GM23338 (cell line): Measurements from ENCODE around the gene PLEKHA7. TPM values are rescaled to one million over a fixed set of nuclear protein-coding genes. Genes with fewer than 3 reads are reported as not detected.

Source experiments
- ATAC-seq: fragments of 200-7000 bp; cut with Tn5 transposase; 3 replicates; pipeline ENCODE4 v1.9.1; 2020
- DNase-seq: peaks from one replicate; pipeline ENCODE4 v3.0.0-alpha.2; 2015; ENCODE audit warnings: low spot score
- H2AFZ ChIP-seq: fragments of 200-600 bp; sonication (generic); 2 replicates; pipeline ENCODE4 v1.8.0; 2016; ENCODE audit warnings: antibody characterized with exemption, mild to moderate bottlenecking, moderate library complexity
- H3F3A ChIP-seq: fragments of 200-600 bp; sonication (generic); replicated peaks from 2 replicates; pipeline ENCODE4 v1.8.0; 2017; ENCODE audit warnings: antibody characterized with exemption, mixed run types, low read depth
- H3K27ac ChIP-seq: fragments of 200-600 bp; sonication (generic); 2 replicates; pipeline ENCODE4 v1.6.1; 2016; ENCODE audit warnings: low read depth
- H3K27me3 ChIP-seq: fragments of 200-600 bp; sonication (generic); 2 replicates; pipeline ENCODE4 v1.8.0; 2016; ENCODE audit warnings: mild to moderate bottlenecking, mixed run types, moderate library complexity; ENCODE audit not compliant: insufficient read depth
- H3K36me3 ChIP-seq: fragments of 200-600 bp; sonication (generic); 2 replicates; pipeline ENCODE4 v1.8.0; 2016; ENCODE audit warnings: mild to moderate bottlenecking; ENCODE audit not compliant: insufficient read depth
- H3K4me1 ChIP-seq: fragments of 200-600 bp; sonication (generic); 2 replicates; pipeline ENCODE4 v1.8.0; 2016; ENCODE audit warnings: mild to moderate bottlenecking, moderate library complexity; ENCODE audit not compliant: insufficient read depth
- H3K4me2 ChIP-seq: fragments of 200-600 bp; sonication (generic); 2 replicates; pipeline ENCODE4 v1.7.1; 2017; ENCODE audit warnings: mixed run types
- H3K4me3 ChIP-seq: fragments of 200-600 bp; sonication (generic); 2 replicates; pipeline ENCODE4 v1.6.1; 2016; ENCODE audit warnings: mixed run types
- H3K79me2 ChIP-seq: fragments of 200-600 bp; sonication (generic); replicated peaks from 2 replicates; pipeline ENCODE4 v1.8.0; 2017; ENCODE audit warnings: mild to moderate bottlenecking; ENCODE audit not compliant: insufficient read depth
- H3K9me2 ChIP-seq: fragments of 200-600 bp; sonication (generic); 2 replicates; pipeline ENCODE4 v1.8.0; 2017; ENCODE audit not compliant: insufficient read depth
- H4K20me1 ChIP-seq: fragments of 200-600 bp; sonication (generic); replicated peaks from 2 replicates; pipeline ENCODE4 v1.8.0; 2017; ENCODE audit warnings: mild to moderate bottlenecking; ENCODE audit not compliant: insufficient read depth
- H3K27ac Mint-ChIP-seq: 2 replicates; pipeline ENCODE4 v1.8.0; 2020; ENCODE audit warnings: inconsistent platforms, mild to moderate bottlenecking, moderate library complexity, mixed read lengths
- H3K27me3 Mint-ChIP-seq: 3 replicates; pipeline ENCODE4 v1.8.0; 2022; ENCODE audit warnings: low read depth, mild to moderate bottlenecking, moderate library complexity, mixed read lengths, inconsistent platforms; ENCODE audit not compliant: insufficient read depth, poor library complexity
- H3K36me3 Mint-ChIP-seq: 3 replicates; pipeline ENCODE4 v1.8.0; 2021; ENCODE audit warnings: low read depth, mild to moderate bottlenecking, inconsistent platforms, moderate library complexity, mixed read lengths
- H3K4me1 Mint-ChIP-seq: 3 replicates; pipeline ENCODE4 v1.8.0; 2020; ENCODE audit warnings: mild to moderate bottlenecking, inconsistent platforms, mixed read lengths
- H3K4me3 Mint-ChIP-seq: 3 replicates; pipeline ENCODE4 v1.8.0; 2021; ENCODE audit warnings: moderate library complexity, mild to moderate bottlenecking, inconsistent platforms, mixed read lengths
- H3K9me3 Mint-ChIP-seq: 3 replicates; pipeline ENCODE4 v1.8.0; 2020; ENCODE audit warnings: moderate library complexity, mild to moderate bottlenecking, inconsistent platforms, mixed read lengths
- CREB1 ChIP-seq: fragments of 250-450 bp; sonication (Bioruptor Pico); IDR thresholded peaks from 2 replicates; pipeline ENCODE4 v1.5.0; 2020; ENCODE audit warnings: low read depth, mild to moderate bottlenecking, moderate library complexity
- CTCF ChIP-seq, 2 experiments: fragments of 200-600 bp in 1 of 2; sonication (generic) in 1 of 2; conservative IDR thresholded peaks; 2 replicates each; pipeline versions ENCODE4 v1.5.1 to v1.6.1; 2016 to 2017; ENCODE audit warnings: antibody characterized with exemption in 2 of 2, low read depth in 2 of 2, mild to moderate bottlenecking in 2 of 2, moderate library complexity in 1 of 2
- EZH2 ChIP-seq: fragments of 200-600 bp; sonication (generic); IDR thresholded peaks from one replicate; pipeline ENCODE4 v1.8.0; 2017; ENCODE audit warnings: antibody characterized with exemption, mild to moderate bottlenecking, low read depth; ENCODE audit not compliant: unreplicated experiment
- EZH2phosphoT487 ChIP-seq: fragments of 200-600 bp; sonication (generic); IDR thresholded peaks from one replicate; pipeline ENCODE4 v1.8.1; 2018; ENCODE audit warnings: antibody characterized with exemption; ENCODE audit not compliant: unreplicated experiment
- JUNB ChIP-seq: IDR thresholded peaks from one replicate; pipeline ENCODE4 v1.6.1; 2016; ENCODE audit warnings: antibody characterized with exemption; ENCODE audit not compliant: unreplicated experiment
- NANOG ChIP-seq: IDR thresholded peaks from 2 replicates; pipeline ENCODE4 v1.6.1; 2016; ENCODE audit warnings: antibody characterized with exemption, borderline replicate concordance
- POLR2AphosphoS5 ChIP-seq: IDR thresholded peaks from 2 replicates; pipeline ENCODE4 v1.6.1; 2016; ENCODE audit warnings: antibody characterized with exemption, low read depth
- STAT1 ChIP-seq: IDR thresholded peaks from one replicate; pipeline ENCODE4 v1.6.1; 2016; ENCODE audit warnings: antibody characterized with exemption; ENCODE audit not compliant: unreplicated experiment
- ZNF114 ChIP-seq: fragments of 250-450 bp; sonication (Bioruptor Pico); IDR thresholded peaks from 2 replicates; pipeline ENCODE4 v1.5.0; 2020; ENCODE audit warnings: mild to moderate bottlenecking, moderate library complexity
- ZNF331 ChIP-seq: fragments of 250-450 bp; sonication (Bioruptor Pico); IDR thresholded peaks from 2 replicates; pipeline ENCODE4 v1.5.0; 2020; ENCODE audit warnings: low read depth, mild to moderate bottlenecking, moderate library complexity
- polyA plus RNA-seq: library from polyadenylated mRNA; unstranded; fragments of >200 nt; fragmentation: Nextera tagmentation; extraction: Ambion mirVana; gene quantifications from 2 replicates; pipeline ENCODE4 v1.2.1, GENCODE V29; 2016
- total RNA-seq: library from RNA; depleted of rRNA; stranded (reverse); fragments of >200 nt; shearing (Covaris generic); gene quantifications from 2 replicates; pipeline ENCODE4 v1.2.3, GENCODE V29; 2014
- TF ChIP-seq, protein P1 (sequence below): IDR thresholded peaks from 2 replicates; pipeline ENCODE4 v1.6.1; 2016; ENCODE audit warnings: antibody characterized with exemption
- TF ChIP-seq, protein P2 (sequence below): fragments of 250-450 bp; sonication (Bioruptor Pico); IDR thresholded peaks from 2 replicates; pipeline ENCODE4 v1.5.0; 2020; ENCODE audit warnings: mild to moderate bottlenecking, moderate library complexity
- TF ChIP-seq, protein P3 (sequence below): IDR thresholded peaks from one replicate; pipeline ENCODE4 v1.6.1; 2018; ENCODE audit warnings: antibody characterized with exemption; ENCODE audit not compliant: unreplicated experiment

Gene PLEKHA7
- total and polyA plus RNA-seq, 2 experiments from 2014 or later = 9.7 to 15.8 TPM

DNA sequence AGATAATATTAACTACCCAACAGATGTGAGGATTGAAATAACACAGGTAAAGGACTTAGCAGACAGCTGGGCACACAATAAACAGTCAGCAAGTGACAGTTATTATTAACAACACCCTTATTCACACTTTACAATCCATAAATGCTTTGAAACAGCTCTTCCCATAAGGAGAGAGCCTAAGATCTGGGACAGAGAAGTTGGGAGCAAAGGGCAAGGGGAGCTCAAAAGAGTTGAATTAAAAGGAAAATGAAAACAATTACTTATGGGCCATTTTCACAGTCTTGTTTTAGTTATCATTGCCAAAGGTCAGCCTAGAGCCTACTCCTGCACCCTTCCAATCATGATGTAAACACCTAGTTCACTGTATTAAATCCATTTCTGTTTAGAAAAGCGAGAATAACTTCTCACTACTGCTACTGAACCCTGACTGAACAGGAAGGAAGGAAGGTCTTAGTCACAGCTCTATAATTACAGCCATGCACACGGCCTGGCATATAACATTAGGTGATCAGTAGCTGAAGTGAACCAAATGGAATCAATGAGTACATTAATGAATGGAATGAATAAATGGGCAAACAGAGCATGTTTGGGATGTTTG lies 111.3 kb downstream of the PLEKHA7 start:
- no peaks in the 10 kb centered on the region for H3K27me3 ChIP-seq
- Mint-ChIP-seq H3K27ac (no peak overlapping the region), H3K4me3 (no peak overlapping the region), H3K4me1 (peaks cover 29% of the 10 kb centered on the region), H3K27me3 (no peaks in the 10 kb centered on the region), H3K36me3 (peaks cover 6% of the 10 kb centered on the region), H3K9me3 (peaks cover 5% of the 10 kb centered on the region)
- no peaks in the 10 kb centered on the region for H3F3A ChIP-seq
- no peak overlapping the region for H2AFZ ChIP-seq
- H3K27ac ChIP-seq = no peak overlapping the region
- no peaks in the 10 kb centered on the region for H3K79me2 ChIP-seq
- H4K20me1 ChIP-seq = no peaks in the 10 kb centered on the region
- no peak overlapping the region for H3K4me3 ChIP-seq
- DNase-seq (no peak), ATAC-seq (no peak)
- H3K4me2 ChIP-seq = no peak overlapping the region
- H3K36me3 ChIP-seq = no peaks in the 10 kb centered on the region
- peaks cover 29% of the 10 kb centered on the region for H3K4me1 ChIP-seq
- TF ChIP-seq NANOG (no peak), STAT1 (no peak), POLR2AphosphoS5 (no peak), EZH2 (no peak), ZNF114 (CRISPR knock-in tag) (no peak), JUNB (no peak), ZNF331 (CRISPR knock-in tag) (no peak), CREB1 (CRISPR knock-in tag) (no peak), EZH2phosphoT487 (no peak), CTCF (conservative IDR thresholded peaks at IDR 0.05; ENCODE audit: low read depth in 2 of 2) (no peak)
- TF ChIP-seq, protein P1, sequence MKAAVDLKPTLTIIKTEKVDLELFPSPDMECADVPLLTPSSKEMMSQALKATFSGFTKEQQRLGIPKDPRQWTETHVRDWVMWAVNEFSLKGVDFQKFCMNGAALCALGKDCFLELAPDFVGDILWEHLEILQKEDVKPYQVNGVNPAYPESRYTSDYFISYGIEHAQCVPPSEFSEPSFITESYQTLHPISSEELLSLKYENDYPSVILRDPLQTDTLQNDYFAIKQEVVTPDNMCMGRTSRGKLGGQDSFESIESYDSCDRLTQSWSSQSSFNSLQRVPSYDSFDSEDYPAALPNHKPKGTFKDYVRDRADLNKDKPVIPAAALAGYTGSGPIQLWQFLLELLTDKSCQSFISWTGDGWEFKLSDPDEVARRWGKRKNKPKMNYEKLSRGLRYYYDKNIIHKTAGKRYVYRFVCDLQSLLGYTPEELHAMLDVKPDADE = no peak
- TF ChIP-seq, protein P2, sequence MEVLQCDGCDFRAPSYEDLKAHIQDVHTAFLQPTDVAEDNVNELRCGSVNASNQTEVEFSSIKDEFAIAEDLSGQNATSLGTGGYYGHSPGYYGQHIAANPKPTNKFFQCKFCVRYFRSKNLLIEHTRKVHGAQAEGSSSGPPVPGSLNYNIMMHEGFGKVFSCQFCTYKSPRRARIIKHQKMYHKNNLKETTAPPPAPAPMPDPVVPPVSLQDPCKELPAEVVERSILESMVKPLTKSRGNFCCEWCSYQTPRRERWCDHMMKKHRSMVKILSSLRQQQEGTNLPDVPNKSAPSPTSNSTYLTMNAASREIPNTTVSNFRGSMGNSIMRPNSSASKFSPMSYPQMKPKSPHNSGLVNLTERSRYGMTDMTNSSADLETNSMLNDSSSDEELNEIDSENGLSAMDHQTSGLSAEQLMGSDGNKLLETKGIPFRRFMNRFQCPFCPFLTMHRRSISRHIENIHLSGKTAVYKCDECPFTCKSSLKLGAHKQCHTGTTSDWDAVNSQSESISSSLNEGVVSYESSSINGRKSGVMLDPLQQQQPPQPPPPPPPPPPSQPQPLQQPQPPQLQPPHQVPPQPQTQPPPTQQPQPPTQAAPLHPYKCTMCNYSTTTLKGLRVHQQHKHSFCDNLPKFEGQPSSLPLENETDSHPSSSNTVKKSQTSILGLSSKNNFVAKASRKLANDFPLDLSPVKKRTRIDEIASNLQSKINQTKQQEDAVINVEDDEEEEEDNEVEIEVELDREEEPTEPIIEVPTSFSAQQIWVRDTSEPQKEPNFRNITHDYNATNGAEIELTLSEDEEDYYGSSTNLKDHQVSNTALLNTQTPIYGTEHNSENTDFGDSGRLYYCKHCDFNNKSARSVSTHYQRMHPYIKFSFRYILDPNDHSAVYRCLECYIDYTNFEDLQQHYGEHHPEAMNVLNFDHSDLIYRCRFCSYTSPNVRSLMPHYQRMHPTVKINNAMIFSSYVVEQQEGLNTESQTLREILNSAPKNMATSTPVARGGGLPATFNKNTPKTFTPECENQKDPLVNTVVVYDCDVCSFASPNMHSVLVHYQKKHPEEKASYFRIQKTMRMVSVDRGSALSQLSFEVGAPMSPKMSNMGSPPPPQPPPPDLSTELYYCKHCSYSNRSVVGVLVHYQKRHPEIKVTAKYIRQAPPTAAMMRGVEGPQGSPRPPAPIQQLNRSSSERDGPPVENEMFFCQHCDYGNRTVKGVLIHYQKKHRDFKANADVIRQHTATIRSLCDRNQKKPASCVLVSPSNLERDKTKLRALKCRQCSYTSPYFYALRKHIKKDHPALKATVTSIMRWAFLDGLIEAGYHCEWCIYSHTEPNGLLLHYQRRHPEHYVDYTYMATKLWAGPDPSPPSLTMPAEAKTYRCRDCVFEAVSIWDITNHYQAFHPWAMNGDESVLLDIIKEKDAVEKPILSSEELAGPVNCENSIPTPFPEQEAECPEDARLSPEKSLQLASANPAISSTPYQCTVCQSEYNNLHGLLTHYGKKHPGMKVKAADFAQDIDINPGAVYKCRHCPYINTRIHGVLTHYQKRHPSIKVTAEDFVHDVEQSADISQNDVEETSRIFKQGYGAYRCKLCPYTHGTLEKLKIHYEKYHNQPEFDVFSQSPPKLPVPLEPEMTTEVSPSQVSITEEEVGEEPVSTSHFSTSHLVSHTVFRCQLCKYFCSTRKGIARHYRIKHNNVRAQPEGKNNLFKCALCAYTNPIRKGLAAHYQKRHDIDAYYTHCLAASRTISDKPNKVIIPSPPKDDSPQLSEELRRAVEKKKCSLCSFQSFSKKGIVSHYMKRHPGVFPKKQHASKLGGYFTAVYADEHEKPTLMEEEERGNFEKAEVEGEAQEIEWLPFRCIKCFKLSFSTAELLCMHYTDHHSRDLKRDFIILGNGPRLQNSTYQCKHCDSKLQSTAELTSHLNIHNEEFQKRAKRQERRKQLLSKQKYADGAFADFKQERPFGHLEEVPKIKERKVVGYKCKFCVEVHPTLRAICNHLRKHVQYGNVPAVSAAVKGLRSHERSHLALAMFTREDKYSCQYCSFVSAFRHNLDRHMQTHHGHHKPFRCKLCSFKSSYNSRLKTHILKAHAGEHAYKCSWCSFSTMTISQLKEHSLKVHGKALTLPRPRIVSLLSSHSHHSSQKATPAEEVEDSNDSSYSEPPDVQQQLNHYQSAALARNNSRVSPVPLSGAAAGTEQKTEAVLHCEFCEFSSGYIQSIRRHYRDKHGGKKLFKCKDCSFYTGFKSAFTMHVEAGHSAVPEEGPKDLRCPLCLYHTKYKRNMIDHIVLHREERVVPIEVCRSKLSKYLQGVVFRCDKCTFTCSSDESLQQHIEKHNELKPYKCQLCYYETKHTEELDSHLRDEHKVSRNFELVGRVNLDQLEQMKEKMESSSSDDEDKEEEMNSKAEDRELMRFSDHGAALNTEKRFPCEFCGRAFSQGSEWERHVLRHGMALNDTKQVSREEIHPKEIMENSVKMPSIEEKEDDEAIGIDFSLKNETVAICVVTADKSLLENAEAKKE = no peak
- TF ChIP-seq, protein P3, sequence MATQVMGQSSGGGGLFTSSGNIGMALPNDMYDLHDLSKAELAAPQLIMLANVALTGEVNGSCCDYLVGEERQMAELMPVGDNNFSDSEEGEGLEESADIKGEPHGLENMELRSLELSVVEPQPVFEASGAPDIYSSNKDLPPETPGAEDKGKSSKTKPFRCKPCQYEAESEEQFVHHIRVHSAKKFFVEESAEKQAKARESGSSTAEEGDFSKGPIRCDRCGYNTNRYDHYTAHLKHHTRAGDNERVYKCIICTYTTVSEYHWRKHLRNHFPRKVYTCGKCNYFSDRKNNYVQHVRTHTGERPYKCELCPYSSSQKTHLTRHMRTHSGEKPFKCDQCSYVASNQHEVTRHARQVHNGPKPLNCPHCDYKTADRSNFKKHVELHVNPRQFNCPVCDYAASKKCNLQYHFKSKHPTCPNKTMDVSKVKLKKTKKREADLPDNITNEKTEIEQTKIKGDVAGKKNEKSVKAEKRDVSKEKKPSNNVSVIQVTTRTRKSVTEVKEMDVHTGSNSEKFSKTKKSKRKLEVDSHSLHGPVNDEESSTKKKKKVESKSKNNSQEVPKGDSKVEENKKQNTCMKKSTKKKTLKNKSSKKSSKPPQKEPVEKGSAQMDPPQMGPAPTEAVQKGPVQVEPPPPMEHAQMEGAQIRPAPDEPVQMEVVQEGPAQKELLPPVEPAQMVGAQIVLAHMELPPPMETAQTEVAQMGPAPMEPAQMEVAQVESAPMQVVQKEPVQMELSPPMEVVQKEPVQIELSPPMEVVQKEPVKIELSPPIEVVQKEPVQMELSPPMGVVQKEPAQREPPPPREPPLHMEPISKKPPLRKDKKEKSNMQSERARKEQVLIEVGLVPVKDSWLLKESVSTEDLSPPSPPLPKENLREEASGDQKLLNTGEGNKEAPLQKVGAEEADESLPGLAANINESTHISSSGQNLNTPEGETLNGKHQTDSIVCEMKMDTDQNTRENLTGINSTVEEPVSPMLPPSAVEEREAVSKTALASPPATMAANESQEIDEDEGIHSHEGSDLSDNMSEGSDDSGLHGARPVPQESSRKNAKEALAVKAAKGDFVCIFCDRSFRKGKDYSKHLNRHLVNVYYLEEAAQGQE = no peak
- no peaks in the 10 kb centered on the region; the same call in 1 of the 2 replicates for H3K9me2 ChIP-seq
